Neural cell (in vitro differentiated cells): Measurements from ENCODE around the gene ZNF804B.

Experiments
- EP300 ChIP-seq: fragments of 450-650 bp; conservative IDR thresholded peaks from 2 replicates; pipeline ENCODE4 v1.6.1; 2014; ENCODE audit warnings: antibody characterized with exemption, mild to moderate bottlenecking, moderate library complexity; ENCODE audit not compliant: poor library complexity, severe bottlenecking
- EZH2 ChIP-seq: fragments of 200-600, 300-800 bp; shearing (Covaris generic), sonication (generic); IDR thresholded peaks from 2 replicates; pipeline ENCODE4 v1.6.1; 2014; ENCODE audit warnings: antibody characterized with exemption, low read length, borderline replicate concordance, mild to moderate bottlenecking; ENCODE audit not compliant: insufficient read depth, poor library complexity, severe bottlenecking
- POLR2AphosphoS5 ChIP-seq: IDR thresholded peaks from 2 replicates; pipeline ENCODE4 v1.6.1; 2012
- SMC3 ChIP-seq: fragments of 450-650 bp; conservative IDR thresholded peaks from 2 replicates; pipeline ENCODE4 v1.6.1; 2014; ENCODE audit warnings: antibody characterized with exemption, mild to moderate bottlenecking, moderate library complexity; ENCODE audit not compliant: poor library complexity
- TF ChIP-seq, protein P1 (sequence below): fragments of 450-650 bp; IDR thresholded peaks from 2 replicates; pipeline ENCODE4 v1.5.1; 2014; ENCODE audit warnings: antibody characterized with exemption, mild to moderate bottlenecking, moderate library complexity; ENCODE audit not compliant: poor library complexity, severe bottlenecking

- TF ChIP-seq, protein P1, sequence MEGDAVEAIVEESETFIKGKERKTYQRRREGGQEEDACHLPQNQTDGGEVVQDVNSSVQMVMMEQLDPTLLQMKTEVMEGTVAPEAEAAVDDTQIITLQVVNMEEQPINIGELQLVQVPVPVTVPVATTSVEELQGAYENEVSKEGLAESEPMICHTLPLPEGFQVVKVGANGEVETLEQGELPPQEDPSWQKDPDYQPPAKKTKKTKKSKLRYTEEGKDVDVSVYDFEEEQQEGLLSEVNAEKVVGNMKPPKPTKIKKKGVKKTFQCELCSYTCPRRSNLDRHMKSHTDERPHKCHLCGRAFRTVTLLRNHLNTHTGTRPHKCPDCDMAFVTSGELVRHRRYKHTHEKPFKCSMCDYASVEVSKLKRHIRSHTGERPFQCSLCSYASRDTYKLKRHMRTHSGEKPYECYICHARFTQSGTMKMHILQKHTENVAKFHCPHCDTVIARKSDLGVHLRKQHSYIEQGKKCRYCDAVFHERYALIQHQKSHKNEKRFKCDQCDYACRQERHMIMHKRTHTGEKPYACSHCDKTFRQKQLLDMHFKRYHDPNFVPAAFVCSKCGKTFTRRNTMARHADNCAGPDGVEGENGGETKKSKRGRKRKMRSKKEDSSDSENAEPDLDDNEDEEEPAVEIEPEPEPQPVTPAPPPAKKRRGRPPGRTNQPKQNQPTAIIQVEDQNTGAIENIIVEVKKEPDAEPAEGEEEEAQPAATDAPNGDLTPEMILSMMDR: no peak
- TF ChIP-seq POLR2AphosphoS5 (no peak), EZH2 (no peak), EP300 (no peak), SMC3 (no peak)
Observed at GRCh38 chr7:89094269-89094668, 334.8 kb downstream of the ZNF804B start.
